Daoy (cell line): Measurements from ENCODE around the gene NUDT4B. TPM values are rescaled to one million over a fixed set of nuclear protein-coding genes. Genes with fewer than 3 reads are reported as not detected.

Experiments
- total RNA-seq: library from RNA; depleted of rRNA; stranded (reverse); fragments of >200 nt; shearing (Covaris generic); gene quantifications from 2 replicates; pipeline ENCODE4 v1.2.3, GENCODE V29; 2014; rRNA removed

NUDT4B gene
- total RNA-seq, 1 experiment from 2014 or later: 30.9 TPM

Other genes starting within 250 kb of the NUDT4B start
- gene NBPF14, start 152.8 kb upstream of the NUDT4B start, total RNA-seq: 6.2 and 10.9 TPM in 2 replicates
- gene PDE4DIP, start 95.7 kb downstream of the NUDT4B start, total RNA-seq: 6.4 and 6.7 TPM in 2 replicates